GM12878 (cell line): Measurements from ENCODE around the gene GAREM2. TPM values are rescaled to one million over a fixed set of nuclear protein-coding genes. Genes with fewer than 3 reads are reported as not detected.
A peak's percentile ranks its signal among the peaks of the same experiment; 100 is the strongest.

Experiments
- ATAC-seq: fragments of 200-7000 bp; cut with Tn5 transposase; 3 replicates; pipeline ENCODE4 v1.9.1; 2020; ENCODE audit warnings: mild to moderate bottlenecking, moderate library complexity
- BruUV-seq: library from RNA; stranded (reverse); fragments of 400-500 nt; replicated peaks from 2 replicates; lab custom pipeline; 2021; lab: Mats Ljungman, UMichigan
- CTCF ChIA-PET: fragments of 300-600 bp; sonication (Branson Sonifier 250); formaldehyde crosslinking; extraction: SDS; loops from one replicate; lab custom pipeline; 2021; ENCODE audit warnings: inconsistent platforms; lab: Yijun Ruan, JAX
- POLR2A ChIA-PET: fragments of 350-600 bp; formaldehyde crosslinking; extraction: SDS; loops from one replicate; lab custom pipeline; 2021; ENCODE audit warnings: inconsistent platforms; lab: Charles Lee
- RAD21 ChIA-PET: fragments of 300-600 bp; sonication (Branson Sonifier 250); formaldehyde crosslinking; loops from one replicate; lab custom pipeline; 2023; ENCODE audit warnings: antibody characterized with exemption; ENCODE audit not compliant: unreplicated experiment; lab: Charles Lee
- SMC1A ChIA-PET: fragments of 300-600 bp; sonication (Branson Sonifier 250); formaldehyde crosslinking; loops from one replicate; lab custom pipeline; 2023; ENCODE audit not compliant: unreplicated experiment, uncharacterized antibody; lab: Charles Lee
- DNase-seq: peaks from one replicate; pipeline ENCODE4 v3.0.0-alpha.2; 2011; ENCODE audit warnings: low read depth, low spot score
- FAIRE-seq: peaks from 3 replicates; lab custom pipeline; 2011; peaks lifted over from hg19 to GRCh38; lab: Jason Lieb, UNC
- H2AFZ ChIP-seq: 2 replicates; pipeline ENCODE4 v1.6.0; 2011; ENCODE audit warnings: low read depth, low read length, control low read depth; ENCODE audit not compliant: control insufficient read depth
- H3K27ac ChIP-seq: 2 replicates; pipeline ENCODE4 v1.5.1; 2011; ENCODE audit warnings: control low read depth; ENCODE audit not compliant: control insufficient read depth, insufficient read depth
- H3K27me3 ChIP-seq, 2 experiments: replicated peaks in 1 of 2; 2 replicates each; pipeline versions ENCODE4 v1.6.0 to v1.6.1; 2011; ENCODE audit warnings: low read length in 1 of 2; ENCODE audit not compliant: control insufficient read depth in 2 of 2, insufficient read depth in 2 of 2
- H3K36me3 ChIP-seq, 2 experiments: 2 replicates each; pipeline ENCODE4 v1.5.1; 2011; ENCODE audit warnings: low read length in 1 of 2; ENCODE audit not compliant: control insufficient read depth in 2 of 2, insufficient read depth in 2 of 2
- H3K4me1 ChIP-seq: 2 replicates; pipeline ENCODE4 v1.6.1; 2011; ENCODE audit warnings: mild to moderate bottlenecking, low read length, moderate library complexity, mixed read lengths; ENCODE audit not compliant: control insufficient read depth, insufficient read depth
- H3K4me2 ChIP-seq: 2 replicates; pipeline ENCODE4 v1.6.0; 2011; ENCODE audit warnings: control low read depth; ENCODE audit not compliant: control insufficient read depth, insufficient read depth
- H3K4me3 ChIP-seq: fragments of 200-600 bp; sonication (generic); 2 replicates; pipeline ENCODE4 v1.5.1; 2016
- H3K79me2 ChIP-seq: 2 replicates; pipeline ENCODE4 v1.6.0; 2011; ENCODE audit warnings: low read length; ENCODE audit not compliant: control insufficient read depth, insufficient read depth
- H3K9ac ChIP-seq: 2 replicates; pipeline ENCODE4 v1.8.0; 2011; ENCODE audit warnings: low read length, control low read depth, mixed read lengths; ENCODE audit not compliant: control insufficient read depth, insufficient read depth
- H3K9me3 ChIP-seq: replicated peaks from 3 replicates; pipeline ENCODE4 v1.5.1; 2011; ENCODE audit warnings: mild to moderate bottlenecking, low read length; ENCODE audit not compliant: control insufficient read depth, insufficient read depth
- H4K20me1 ChIP-seq: 2 replicates; pipeline ENCODE4 v1.6.0; 2011; ENCODE audit not compliant: control insufficient read depth, insufficient read depth
- PKNOX1 ChIP-seq: fragments of 450-650 bp; IDR thresholded peaks from 2 replicates; pipeline ENCODE4 v1.6.1; 2016; ENCODE audit warnings: mild to moderate bottlenecking
- ZBTB4 ChIP-seq: fragments of 450-650 bp; formaldehyde crosslinking; IDR thresholded peaks from 2 replicates; pipeline ENCODE4 v1.4.0; 2022; ENCODE audit warnings: mild to moderate bottlenecking, moderate library complexity
- WGBS: methylation state at CpG from one replicate; pipeline ENCODE4 v1.1.6; 2016; ENCODE audit warnings: low lambda C conversion rate; ENCODE audit not compliant: insufficient replicate concordance, insufficient coverage; ENCODE audit errors: missing lambda C conversion rate; 5-methylcytosine and 5-hydroxymethylcytosine counted together
- in situ Hi-C: fragments of 300-500 bp; cut with MboI; formaldehyde crosslinking; loops from 9 replicates; pipeline ENCODE4 v1.14.3; 2018; ENCODE audit warnings: mixed read lengths
- intact Hi-C: fragments of 100-400 bp; cut with micrococcal nuclease; formaldehyde crosslinking; loops from one replicate; pipeline ENCODE4 v1.14.2; 2022; ENCODE audit not compliant: unreplicated experiment
- polyA plus RNA-seq, 11 experiments: library from polyadenylated mRNA; depleted of rRNA in 4 of 11; unstranded in 6 of 11; stranded (reverse) in 5 of 11; fragments of >200 nt; fragmentation: Nextera tagmentation in 4 of 11; fragmentation: Illumina TruSeq in 1 of 11; extraction: Ambion mirVana in 4 of 11; extraction: Trizol in 1 of 11; gene quantifications; 1 replicate in 1 of 11; 2 replicates in 10 of 11; pipeline versions ENCODE4 v1.2.1 to v1.2.3, GENCODE V29; 2011 to 2016; ENCODE audit warnings: inconsistent platforms in 2 of 11, missing spikeins in 2 of 11, low read depth in 1 of 11
- total RNA-seq, 4 experiments: library from RNA; depleted of rRNA in 3 of 4; stranded (reverse); fragments of >200 nt in 3 of 4; fragmentation: Illumina TruSeq in 1 of 4; extraction: Trizol in 1 of 4; gene quantifications; 2 replicates each; pipeline versions ENCODE4 v1.2.1 to v1.2.3, GENCODE V29; 2013 to 2021

GAREM2 gene
- total and polyA plus RNA-seq, 10 of the 15 experiments (the other 5 are each of a cell fraction or from before 2014, with no cell fraction given): 0.06 to 1.4 (median 0.44) TPM

GRCh38 chr2:26197516-26197915 lies 24.6 kb downstream of the GAREM2 start:
- H3K79me2 ChIP-seq: no peaks in the 10 kb centered on the region
- RAD21 ChIA-PET: no interaction called here
- H3K4me1 ChIP-seq: peaks cover 7% of the 10 kb centered on the region; the same call in 1 of the 2 replicates
- SMC1A ChIA-PET: interaction anchor here (1.2 to 1.6 kb wide), 2 partner anchors 13 to 29 kb away, joined by 3 read pairs; no protein-coding TSS in a partner anchor
- peaks cover 16% of the 10 kb centered on the region for H3K9me3 ChIP-seq
- in situ Hi-C loops (no loop called here), intact Hi-C loops (no loop called here)
- POLR2A ChIA-PET: interaction anchor here (0.6 kb wide), 1 partner anchor 235 kb away, joined by 3 read pairs; no protein-coding TSS in a partner anchor
- no peak overlapping the region for H3K4me2 ChIP-seq
- FAIRE-seq (no peak), DNase-seq (no peak), ATAC-seq (no peak)
- no peaks in the 10 kb centered on the region for H3K27me3 ChIP-seq
- no TSS peak for BruUV-seq
- no peak overlapping the region for H3K4me3 ChIP-seq
- H2AFZ ChIP-seq: no peak overlapping the region
- H4K20me1 ChIP-seq: no peaks in the 10 kb centered on the region
- WGBS: 100% methylated on average over 4 of the region's 4 CpGs
- peaks cover 17 to 67% of the 10 kb centered on the region in 2 experiments; a peak in 3 of 4 replicates for H3K36me3 ChIP-seq
- H3K9ac ChIP-seq: no peak overlapping the region
- CTCF ChIA-PET: no interaction called here
- peak; percentile 18; the same call in 1 of the 2 replicates for TF ChIP-seq PKNOX1
- no peak for TF ChIP-seq ZBTB4 (CRISPR knock-in tag)
- no peak overlapping the region for H3K27ac ChIP-seq
